ENCODE results near the gene CEP350.
"Not testable (repeated sequence)": the region's sequence is repeated elsewhere in the genome, so short reads cannot be mapped to it uniquely, and the experiment has no call there.

CEP350 gene

DNA sequence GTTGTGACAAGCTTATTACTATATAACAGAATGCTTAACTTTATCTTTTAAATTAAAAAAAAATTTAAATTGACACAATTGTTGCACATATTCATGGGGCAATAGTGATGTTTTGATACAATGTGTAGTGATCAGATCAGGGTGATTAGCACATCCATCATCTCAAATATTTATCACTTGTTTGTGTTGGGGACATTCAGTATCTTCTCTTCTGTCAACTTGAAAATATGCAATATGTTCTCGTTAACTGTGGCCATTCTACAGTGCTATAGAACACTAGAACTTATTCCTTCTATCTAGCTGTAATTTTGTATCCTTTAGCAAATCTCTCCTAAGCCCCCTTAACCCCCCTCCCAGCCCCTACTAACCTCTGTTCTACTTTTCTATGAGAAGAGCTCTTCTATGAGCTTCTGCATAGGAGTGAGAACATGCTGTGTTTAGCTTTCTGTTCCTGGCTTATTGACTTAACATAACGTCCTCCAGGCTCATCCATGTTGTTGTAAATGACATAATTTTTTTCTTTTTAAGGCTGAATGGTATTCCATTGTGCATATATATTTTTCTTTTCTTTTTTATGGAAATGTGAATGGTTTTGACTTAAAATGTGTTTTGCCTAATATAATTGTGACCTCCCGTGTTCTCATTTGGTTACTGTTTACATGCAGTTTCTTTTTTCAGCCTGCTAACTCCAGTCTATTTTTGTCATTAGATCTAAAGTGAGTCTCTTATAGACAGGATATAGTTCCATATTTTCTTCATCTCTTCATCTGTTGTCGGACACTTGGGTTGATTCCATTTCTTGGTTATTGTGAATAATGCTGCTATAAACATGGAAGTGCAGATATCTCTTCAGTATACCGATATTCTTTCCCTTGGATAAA is 23.8 kb downstream of the CEP350 start:
- no peak for DNase-seq (ENCODE audit: low read depth in 2 of 2, low spot score in 1 of 2)

DNA sequence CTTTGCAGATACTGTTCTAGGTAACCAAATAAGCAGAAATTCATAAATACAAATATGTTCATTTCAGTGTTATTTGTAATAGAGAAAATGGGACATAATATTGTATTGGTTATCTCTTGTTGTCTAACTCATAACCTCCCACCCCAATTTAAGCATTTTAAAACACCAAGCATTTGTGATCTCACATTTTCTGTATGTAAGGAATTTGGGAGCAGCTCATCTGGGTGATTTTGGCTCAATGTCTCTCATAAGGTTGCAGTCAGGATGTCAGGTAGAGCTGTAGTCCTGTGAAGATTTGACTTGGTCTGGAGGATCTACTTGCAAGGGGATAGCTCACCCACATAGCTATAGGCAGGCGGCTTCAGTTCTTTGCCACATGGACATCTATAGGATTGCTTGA is 29.5 kb downstream of the CEP350 start:
- DNase-seq (ENCODE audit: low read depth in 2 of 2, low spot score in 1 of 2): no peak

DNA sequence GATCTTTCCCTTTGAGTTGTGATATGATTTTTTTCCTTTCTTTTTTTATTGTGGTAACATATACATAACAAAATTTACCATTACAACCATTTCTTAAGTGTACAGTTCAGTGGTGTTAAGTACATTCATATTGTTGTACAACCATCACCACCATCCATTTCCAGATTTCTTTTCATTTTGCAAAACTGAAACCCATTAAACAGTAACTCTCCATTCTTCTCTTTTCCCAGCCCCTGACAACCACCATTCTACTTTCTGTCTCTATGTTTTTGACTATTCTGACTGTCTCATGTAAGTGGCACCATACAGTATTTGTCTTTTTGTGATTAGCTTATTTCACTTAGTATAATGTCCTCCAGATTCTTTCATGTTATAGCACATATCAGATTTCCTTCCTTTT is 30.3 kb downstream of the CEP350 start:
- no peak for DNase-seq (ENCODE audit: low read depth in 2 of 2, low spot score in 1 of 2)

DNA sequence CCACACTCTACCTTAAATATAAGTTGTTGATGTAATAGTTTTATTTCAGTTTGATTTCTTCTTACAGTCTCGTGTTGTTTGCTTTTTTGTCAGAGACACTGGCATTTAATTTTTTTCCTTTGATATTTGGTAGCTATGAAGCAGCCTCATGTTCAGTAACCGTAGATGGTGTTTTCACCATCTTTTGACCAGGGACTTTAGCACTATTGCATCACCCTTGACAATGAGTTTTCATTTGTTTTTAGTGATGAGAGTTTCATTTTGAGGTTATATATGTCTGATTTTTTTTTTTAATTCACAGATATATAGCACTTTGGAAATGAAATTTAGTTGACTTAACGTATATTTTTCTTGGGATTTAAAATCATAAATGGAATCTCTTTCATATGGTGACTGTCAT is 36.2 kb downstream of the CEP350 start:
- DNase-seq (ENCODE audit: low read depth in 2 of 2, low spot score in 1 of 2): no peak

DNA sequence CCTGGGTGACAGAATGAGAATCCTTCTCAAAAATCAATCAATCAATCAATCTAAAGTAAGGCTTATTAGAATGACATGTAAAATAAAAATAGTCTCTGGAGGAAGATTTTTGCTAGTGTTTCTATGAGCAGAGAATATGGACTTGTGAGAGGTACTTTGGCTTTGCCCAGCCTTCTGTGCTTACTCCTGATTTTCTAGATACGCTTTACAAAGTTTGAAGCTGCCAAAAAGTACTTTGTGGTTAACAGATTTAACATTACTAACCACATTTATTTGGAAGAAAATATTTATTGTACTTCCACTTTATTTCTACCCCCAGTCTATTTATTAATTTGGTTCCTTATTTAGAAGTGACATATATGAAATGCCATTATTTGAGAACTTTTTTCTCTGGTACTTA is 41.0 kb downstream of the CEP350 start:
- no peak for DNase-seq (ENCODE audit: low read depth in 2 of 2, low spot score in 1 of 2)

DNA sequence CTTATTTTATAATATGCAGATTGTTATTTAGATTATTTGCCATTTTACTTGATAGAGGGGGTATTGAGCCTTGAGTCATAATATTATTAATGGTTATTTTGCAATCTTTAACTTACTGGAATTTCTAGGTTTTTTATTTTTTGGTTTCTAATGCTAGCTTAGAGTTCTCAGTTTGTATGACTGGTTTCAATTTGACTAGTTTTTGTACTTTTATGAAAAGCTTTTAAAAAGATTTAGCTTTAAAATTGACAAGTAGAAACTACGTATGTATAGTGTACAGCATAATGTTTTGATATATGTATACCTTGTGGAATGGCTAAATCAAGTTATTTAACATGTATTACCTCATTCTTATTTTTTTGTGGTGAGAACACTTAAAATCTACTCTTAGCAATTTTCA is 41.5 kb downstream of the CEP350 start:
- no peak for DNase-seq (ENCODE audit: low read depth in 2 of 2, low spot score in 1 of 2)

DNA sequence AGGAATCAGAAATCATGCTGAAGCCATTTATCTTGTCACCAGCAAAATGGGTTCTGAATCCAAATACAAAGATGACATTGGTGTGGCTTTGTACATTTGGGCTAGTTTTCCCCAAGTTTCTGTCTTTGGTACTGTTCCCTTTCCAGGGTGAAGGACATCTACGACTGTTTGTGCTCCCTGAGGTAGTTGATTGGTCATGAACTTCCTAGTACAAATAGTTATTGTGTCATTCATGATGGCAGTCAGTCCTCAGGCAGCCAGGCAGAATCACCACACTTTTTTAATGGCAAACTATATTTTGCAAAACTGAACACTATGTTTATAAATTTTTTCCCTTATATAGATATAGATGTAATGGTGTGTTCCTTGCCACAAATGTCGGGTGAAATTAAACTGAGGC is 46.0 kb downstream of the CEP350 start:
- DNase-seq (ENCODE audit: low read depth in 2 of 2, low spot score in 1 of 2): no peak

DNA sequence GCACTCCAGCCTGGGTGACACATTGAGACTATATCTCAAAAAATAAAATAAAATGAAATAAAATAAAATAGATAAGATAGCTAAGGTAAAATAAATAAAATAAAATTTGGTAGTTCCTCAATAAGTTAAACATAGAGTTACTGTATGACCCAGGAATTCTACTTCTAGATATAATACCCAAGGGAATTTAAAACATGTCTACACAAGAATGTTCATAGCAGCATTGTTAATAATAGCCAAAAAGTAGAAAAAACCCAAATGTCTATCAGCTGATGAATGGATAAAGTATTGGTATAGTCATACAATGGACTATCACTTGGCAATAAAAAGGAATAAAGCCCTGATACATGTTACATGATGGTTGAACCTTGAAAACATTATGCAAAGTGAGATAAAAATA is 47.8 kb downstream of the CEP350 start:
- no peak for DNase-seq (ENCODE audit: low read depth in 2 of 2, low spot score in 1 of 2)

DNA sequence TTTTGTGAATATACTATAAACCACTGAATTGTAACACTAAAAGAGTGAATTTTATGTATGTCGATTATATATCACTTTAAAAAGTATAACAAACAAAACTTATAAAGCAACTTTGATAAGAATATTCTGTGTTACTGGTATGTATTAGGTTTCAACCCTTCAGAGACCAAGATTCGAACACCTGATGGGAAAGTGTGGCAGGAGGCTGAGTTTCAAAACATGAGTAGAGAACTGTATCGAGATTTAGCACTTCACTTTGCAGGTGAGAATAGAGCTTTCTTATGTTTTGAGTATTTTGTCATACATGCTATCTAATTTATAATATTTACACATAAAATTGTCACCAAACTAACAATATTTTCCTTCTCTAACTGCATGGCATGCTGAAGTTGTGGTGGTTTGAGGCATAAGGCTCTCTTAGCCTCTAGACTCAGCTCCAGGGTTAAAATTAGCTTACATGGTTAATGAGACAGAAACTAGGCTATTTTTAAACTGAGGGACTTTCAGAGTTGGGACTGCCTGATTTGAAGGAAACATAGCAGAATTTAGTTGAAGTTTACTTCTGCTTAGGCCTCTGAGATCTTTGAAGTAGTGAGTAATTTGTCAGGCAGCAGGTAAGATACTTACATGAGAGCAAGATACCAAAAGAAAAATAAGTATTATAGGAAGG is 48.6 kb downstream of the CEP350 start:
- no peak for DNase-seq (ENCODE audit: low read depth in 2 of 2, low spot score in 1 of 2)

DNA sequence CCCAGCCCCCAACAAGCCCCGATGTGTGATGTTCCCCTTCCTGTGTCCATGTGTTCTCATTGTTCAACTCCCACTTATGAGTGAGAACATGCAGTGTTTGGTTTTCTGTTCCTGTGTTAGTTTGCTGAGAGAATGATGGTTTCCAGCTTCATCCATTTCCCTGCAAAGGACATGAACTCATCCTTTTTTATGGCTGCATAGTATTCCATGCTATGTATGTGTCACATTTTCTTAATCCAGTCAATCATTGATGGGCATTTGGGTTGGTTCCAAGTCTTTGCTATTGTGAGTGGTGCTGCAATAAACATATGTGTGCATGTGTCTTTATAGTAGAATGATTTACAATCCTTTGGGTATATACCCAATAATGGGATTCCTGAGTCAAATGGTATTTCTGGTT is 52.2 kb downstream of the CEP350 start:
- DNase-seq (ENCODE audit: low read depth in 2 of 2, low spot score in 1 of 2): not testable (repeated sequence)

DNA sequence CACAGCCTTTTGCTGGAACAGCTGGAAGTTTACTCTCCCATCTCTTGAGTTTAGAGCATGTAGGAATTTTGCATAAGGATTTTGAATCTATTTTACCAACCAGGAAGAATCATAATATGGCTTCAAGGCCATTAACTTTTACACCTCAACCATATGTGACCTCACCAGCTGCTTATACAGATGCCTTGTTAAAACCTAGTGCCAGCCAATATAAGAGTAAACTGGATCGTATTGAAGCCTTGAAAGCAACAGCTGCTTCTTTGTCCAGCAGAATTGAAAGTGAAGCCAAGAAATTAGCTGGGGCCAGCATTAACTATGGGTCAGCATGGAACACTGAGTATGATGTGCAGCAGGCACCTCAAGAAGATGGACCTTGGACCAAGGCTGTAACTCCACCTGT is 65.4 kb downstream of the CEP350 start:
- DNase-seq (ENCODE audit: low read depth in 2 of 2, low spot score in 1 of 2): no peak

DNA sequence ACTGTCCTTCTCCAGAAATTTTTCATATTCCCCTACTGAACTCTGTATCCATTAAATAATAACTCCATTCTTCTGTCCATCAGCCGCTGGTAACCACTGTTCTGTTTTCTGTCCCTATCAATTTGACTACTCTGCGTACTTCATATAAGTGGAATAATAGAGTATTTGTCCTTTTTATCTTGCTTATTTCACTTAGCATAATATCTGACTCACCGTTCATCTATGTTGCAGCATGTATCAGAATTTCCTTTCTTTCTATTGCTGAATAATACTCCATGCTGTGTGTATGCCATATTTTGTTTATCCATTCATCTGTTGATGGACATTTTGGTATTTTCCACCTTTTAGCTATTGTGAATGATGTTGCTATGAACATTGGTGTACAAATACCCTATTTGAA is 71.9 kb downstream of the CEP350 start:
- DNase-seq (ENCODE audit: low read depth in 2 of 2, low spot score in 1 of 2): no peak

DNA sequence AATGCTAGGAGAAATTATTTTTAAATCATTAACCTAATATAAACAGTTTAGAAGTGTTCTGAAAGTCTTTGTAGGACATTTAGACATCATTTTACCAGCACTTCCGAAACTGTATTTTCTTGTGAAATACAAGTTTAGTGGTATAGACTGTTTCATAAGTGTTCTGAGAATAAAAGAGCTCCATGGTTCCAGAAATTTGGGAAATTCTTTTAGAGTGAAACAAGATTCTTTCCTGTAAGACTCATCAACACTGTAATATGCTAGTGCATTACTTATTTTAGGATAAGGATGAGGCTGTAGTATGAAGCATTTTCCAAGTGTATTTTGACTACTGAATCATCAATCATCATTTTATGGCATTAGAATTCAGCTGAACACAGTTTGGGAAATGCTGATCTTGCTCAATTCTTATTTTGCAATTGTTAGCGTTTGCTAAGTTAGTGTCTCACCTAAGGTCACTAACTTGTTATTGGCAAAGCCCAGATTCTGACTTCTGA is 73.4 kb downstream of the CEP350 start:
- no peak for DNase-seq (ENCODE audit: low read depth in 2 of 2, low spot score in 1 of 2)

DNA sequence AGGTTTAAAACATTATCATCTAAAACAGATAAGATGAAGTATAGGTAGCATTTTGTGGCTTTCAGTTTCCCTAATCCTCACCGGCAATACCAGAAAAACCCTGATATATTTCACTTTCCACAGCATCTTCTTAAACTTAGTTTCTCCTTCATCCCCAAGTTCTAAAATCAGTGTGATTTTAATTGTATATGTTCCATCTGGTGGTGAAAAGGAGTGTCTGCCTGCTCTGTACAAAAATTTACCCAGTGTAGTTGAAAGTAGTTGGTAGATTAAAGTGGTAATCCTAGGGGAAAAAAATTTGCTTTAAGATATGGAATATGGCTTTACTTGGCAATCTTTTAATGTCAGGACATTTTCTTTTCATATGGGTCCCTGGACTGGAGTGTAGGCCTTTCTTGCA is 74.3 kb downstream of the CEP350 start:
- DNase-seq (ENCODE audit: low read depth in 2 of 2, low spot score in 1 of 2): no peak

DNA sequence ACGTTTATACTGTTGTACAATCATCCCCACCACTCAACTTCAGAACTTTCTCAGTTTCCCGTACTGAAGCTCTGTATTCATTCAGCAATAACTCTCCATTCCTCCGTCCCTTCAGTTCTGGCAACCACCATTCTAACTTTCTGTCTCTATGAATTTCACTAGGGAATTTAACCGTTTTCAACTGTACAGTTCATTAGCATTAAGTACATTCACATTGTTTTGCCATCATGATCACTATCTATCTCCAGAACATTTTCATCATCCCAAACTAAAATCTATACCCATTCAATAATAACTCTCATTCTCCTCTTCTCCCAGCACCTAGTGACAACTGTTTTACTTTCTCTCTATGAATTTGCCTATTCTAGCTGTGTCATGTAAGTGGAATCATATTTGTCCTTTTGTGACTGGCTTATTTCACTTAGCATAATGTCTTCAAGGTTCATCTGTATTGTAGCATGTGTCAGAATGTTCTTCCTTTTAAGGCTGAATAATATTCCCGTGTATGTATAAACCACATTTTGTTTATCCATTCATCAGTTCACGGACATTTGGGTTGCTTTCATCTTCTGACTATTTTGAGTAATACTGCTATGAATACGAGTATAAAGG is 75.0 kb downstream of the CEP350 start:
- DNase-seq (ENCODE audit: low read depth in 2 of 2, low spot score in 1 of 2): no peak

DNA sequence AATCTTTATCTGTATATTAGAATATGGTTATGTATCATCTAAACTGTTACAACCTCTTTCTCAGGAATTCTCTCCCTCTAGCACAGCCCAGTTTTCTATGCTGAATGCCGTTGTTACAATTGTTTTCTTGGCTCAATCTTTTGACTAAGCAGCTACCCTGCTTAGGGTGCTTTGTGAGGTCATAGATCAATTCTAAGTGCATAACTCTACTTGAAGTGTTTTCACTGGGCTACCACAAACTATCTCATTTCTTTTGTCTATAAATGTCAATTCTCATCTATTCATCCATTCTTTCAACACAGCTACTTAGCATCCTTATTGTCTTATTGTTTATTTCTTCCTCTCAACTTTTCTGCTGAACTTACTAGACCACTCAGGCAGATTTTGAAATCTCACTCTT is 77.1 kb downstream of the CEP350 start:
- DNase-seq (ENCODE audit: low read depth in 2 of 2, low spot score in 1 of 2): no peak

DNA sequence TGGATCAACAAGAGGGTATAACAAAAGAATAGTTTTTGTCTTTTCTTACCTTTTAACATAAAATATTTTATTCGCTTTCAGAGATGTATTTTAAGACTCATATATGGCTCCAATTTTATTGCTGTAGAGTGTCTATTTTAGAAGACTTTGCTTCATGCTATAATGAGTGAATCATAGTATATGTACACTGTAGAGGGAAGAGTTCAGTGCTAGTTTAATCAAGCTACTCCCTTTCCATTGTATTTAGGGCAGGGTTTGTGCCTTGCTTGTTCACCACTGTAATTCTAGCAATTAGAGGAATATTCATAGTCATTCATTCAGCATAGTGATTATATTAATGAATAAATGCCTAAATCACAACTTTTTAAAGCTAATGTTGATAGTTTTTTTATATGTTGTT is 78.8 kb downstream of the CEP350 start:
- DNase-seq (ENCODE audit: low read depth in 2 of 2, low spot score in 1 of 2): no peak

DNA sequence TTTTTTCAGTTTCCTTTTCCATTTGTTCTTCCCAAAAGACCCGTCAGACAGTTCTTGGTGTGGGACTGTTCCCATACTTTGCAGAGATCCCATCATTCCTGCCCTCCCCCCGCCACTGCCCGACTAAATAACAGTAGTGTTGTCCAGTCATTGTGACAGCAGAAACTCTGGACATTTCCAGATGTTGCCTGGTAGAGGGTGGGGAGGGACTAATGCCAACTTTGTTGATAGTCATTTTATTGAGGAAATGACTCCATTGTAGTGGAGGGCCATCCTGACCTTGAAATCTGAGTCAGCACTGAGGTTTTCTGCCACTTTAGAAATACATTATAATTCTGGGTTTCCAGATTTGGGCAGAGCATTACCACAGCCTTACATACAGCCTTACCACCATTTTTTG is 85.4 kb downstream of the CEP350 start:
- no peak for DNase-seq (ENCODE audit: low read depth in 2 of 2, low spot score in 1 of 2)

DNA sequence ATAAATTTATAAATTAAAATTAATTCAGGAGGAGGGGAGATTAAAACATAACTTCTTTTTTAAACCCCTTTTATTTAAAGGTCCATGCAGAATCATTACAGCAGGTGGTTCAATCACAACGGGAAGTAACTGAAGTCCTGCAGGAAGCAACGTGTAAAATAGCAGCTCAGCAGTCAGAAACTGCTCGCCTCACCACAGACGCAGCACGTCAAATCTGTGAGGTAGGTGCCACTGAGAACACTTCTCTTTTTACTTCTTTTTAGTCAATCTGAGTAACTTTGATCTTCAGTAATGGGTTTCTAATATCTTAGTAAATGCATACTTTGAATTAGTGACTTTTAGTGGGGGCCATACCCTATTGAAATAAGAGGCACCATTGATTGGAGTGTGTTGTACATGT is 87.0 kb downstream of the CEP350 start:
- DNase-seq (ENCODE audit: low read depth in 2 of 2, low spot score in 1 of 2): no peak

DNA sequence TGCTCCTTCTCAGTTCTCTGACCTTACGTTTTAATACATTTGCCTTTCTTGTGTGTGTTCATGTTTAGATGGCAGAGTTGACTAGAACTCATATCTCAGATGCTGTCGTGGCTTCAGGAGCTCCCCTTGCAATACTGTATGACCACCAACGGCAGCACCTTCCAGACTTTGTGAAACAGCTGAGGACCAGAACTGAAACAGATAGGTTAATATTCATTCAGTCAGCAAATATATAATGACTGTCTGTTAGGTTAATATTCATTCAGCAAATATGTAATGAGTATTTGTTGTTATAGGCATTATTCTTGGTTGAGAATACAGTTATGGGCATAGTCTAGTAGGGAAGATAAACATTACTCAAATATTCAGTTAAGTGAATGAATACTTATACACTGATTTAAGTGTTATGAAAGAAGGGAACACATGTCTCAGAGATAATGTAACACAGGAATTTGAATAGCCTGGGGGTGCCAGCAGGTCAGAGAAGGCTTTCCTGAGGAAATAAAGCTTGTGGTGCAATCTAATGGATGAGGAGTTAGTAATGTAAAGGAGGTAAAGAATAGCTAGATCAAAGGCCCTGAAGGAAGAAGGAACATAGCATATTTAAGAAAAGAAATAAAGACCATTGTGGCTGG is 88.5 kb downstream of the CEP350 start:
- DNase-seq (ENCODE audit: low read depth in 2 of 2, low spot score in 1 of 2): no peak

DNA sequence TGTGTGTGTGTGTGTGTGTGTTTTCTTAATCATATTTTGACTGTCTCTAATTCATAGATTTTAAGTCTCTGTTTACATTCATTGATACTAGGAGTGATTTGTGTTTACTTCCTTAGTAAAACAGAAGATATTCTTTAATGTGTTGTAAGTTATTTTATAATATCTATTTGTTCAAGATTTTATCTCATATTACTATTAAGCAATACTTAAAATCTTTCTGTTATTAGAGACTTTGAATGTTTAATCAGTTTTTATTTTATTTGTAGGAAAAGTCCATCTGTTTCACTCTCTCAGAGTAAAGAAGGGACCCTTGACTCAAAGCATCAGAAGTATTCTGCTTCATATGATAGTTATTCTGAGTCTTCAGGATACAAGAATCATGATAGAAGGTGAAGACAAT is 89.2 kb downstream of the CEP350 start:
- no peak for DNase-seq (ENCODE audit: low read depth in 2 of 2, low spot score in 1 of 2)

DNA sequence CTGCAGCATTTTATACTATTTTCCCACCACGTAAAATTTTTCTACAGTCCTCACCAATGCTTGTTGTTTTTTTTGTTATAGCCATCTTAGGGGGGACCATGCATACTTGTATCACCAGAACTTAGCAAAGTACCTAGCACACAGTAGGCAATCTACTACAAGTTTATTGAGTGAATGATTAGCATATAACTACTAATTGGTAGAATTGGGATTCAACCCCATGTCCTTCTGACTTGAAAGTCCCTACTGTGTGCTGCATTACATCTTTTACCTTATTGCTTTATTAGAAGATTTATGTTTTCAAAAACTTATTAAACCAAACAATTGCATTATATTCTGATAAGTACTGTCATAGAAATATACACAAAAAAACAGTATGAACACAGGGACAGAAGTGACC is 92.1 kb downstream of the CEP350 start:
- no peak for DNase-seq (ENCODE audit: low read depth in 2 of 2, low spot score in 1 of 2)
